ENCODE results near the gene FAM174B.

Gene FAM174B

GRCh38 chr15:92645731-92646130 lies 9.8 kb downstream of the FAM174B start:
- no peak overlapping the region for H3K27ac ChIP-seq (replicated peaks)
- H3K4me3 ChIP-seq (replicated peaks; ENCODE audit: insufficient read depth, low read length), result no peak overlapping the region
- no peak for DNase-seq (ENCODE audit: low read depth in 1 of 2, low spot score in 1 of 2)
- no peak for TF ChIP-seq GABPA (IDR thresholded peaks at IDR 0.05; ENCODE audit: low read depth)
- TF ChIP-seq CTCF (IDR thresholded peaks at IDR 0.05; ENCODE audit: insufficient read depth, low read length), result no peak
- no peak for TF ChIP-seq SPI1 (IDR thresholded peaks at IDR 0.05; ENCODE audit: borderline replicate concordance, low read depth)
- TF ChIP-seq POLR2AphosphoS5 (IDR thresholded peaks at IDR 0.05; ENCODE audit: low read depth), result no peak
- no peak for TF ChIP-seq REST (IDR thresholded peaks at IDR 0.05; ENCODE audit: insufficient replicate concordance, low read depth)
- H3K27me3 ChIP-seq (ENCODE audit: insufficient read depth, poor library complexity, severe bottlenecking), result no peaks in the 10 kb centered on the region

- TF ChIP-seq POLR2AphosphoS5 (IDR thresholded peaks at IDR 0.05; ENCODE audit: low read depth), result no peak
- no peak for TF ChIP-seq GABPA (IDR thresholded peaks at IDR 0.05; ENCODE audit: low read depth)
- no peak for TF ChIP-seq CTCF (IDR thresholded peaks at IDR 0.05; ENCODE audit: insufficient read depth, low read length)
- TF ChIP-seq REST (IDR thresholded peaks at IDR 0.05; ENCODE audit: insufficient replicate concordance, low read depth), result no peak
- TF ChIP-seq SPI1 (IDR thresholded peaks at IDR 0.05; ENCODE audit: borderline replicate concordance, low read depth), result no peak
- no peaks in the 10 kb centered on the region for H3K27me3 ChIP-seq (ENCODE audit: insufficient read depth, poor library complexity, severe bottlenecking)
- H3K4me3 ChIP-seq (replicated peaks; ENCODE audit: insufficient read depth, low read length), result no peak overlapping the region
- H3K27ac ChIP-seq (replicated peaks), result no peak overlapping the region
- DNase-seq (ENCODE audit: low read depth in 1 of 2, low spot score in 1 of 2), result no peak
Measured at GRCh38 chr15:92645051-92645631, 10.4 kb downstream of the FAM174B start.

GRCh38 chr15:92643849-92644815 lies 11.4 kb downstream of the FAM174B start:
- Histone ChIP-seq H3K27me3 (ENCODE audit: insufficient read depth, poor library complexity, severe bottlenecking) (no peaks in the 10 kb centered on the region), H3K4me3 (replicated peaks; ENCODE audit: insufficient read depth, low read length) (no peak overlapping the region), H3K27ac (replicated peaks) (no peak overlapping the region)
- no peak for DNase-seq (ENCODE audit: low read depth in 1 of 2, low spot score in 1 of 2)
- TF ChIP-seq REST (IDR thresholded peaks at IDR 0.05; ENCODE audit: insufficient replicate concordance, low read depth), result no peak
- TF ChIP-seq CTCF (IDR thresholded peaks at IDR 0.05; ENCODE audit: insufficient read depth, low read length), result no peak
- no peak for TF ChIP-seq SPI1 (IDR thresholded peaks at IDR 0.05; ENCODE audit: borderline replicate concordance, low read depth)
- TF ChIP-seq POLR2AphosphoS5 (IDR thresholded peaks at IDR 0.05; ENCODE audit: low read depth), result no peak
- no peak for TF ChIP-seq GABPA (IDR thresholded peaks at IDR 0.05; ENCODE audit: low read depth)

All from HL-60 (cell line).